Stimulated activated CD8-positive, alpha-beta memory T cell treated with anti-CD3 and anti-CD28 coated beads, Interleukin-2, amount 100 ng/mL, for 1 hour (primary cell): Measurements from ENCODE around the gene TMF1.
A peak's percentile ranks its signal among the peaks of the same experiment; 100 is the strongest.

Source experiments
- DNase-seq, 2 donors: peaks; one replicate each; pipeline ENCODE4 v3.0.0-alpha.2; 2020; ENCODE audit warnings: low read depth in 2 of 2

Gene TMF1

DNA sequence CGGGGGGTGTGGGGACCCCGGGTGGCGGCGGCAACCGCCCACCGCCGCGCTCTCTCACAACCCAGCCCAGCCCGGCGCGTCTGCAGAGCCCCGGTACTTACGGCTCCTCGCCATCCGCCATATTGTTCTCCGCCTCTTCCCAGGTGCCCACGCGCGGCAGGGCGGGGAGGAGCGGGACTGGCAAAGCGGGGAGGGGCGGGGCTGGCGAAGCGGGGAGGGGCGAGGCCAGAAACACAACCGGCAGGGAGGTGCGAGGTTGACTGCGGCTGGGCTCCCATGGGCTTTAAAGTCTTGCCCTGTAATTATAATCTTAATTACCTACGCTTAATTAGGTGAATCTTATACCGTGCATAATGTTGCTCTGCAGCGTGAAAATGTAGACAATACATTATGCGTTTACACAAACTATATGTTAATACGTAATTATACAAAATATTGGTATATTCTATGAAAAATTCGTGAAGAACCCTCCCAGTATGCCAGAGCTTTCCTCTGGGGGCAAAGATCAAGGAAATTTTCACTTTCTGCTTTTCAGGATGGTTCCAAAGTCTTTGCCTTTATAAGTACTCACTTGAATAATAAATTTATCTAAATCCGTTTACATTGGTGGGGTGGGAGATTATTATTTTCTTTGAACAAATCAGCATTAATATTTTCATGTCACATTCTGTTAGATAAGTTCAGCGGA is 28.2 kb upstream of the TMF1 start, which contains the start of gene UBA3:
Gene UBA3, minus strand, starts transcription at position 133 of the 688 bp plus-strand sequence. Its CDS starts 12 bp downstream, at position 121.
- peak; percentile 84 to 88 for DNase-seq

DNA sequence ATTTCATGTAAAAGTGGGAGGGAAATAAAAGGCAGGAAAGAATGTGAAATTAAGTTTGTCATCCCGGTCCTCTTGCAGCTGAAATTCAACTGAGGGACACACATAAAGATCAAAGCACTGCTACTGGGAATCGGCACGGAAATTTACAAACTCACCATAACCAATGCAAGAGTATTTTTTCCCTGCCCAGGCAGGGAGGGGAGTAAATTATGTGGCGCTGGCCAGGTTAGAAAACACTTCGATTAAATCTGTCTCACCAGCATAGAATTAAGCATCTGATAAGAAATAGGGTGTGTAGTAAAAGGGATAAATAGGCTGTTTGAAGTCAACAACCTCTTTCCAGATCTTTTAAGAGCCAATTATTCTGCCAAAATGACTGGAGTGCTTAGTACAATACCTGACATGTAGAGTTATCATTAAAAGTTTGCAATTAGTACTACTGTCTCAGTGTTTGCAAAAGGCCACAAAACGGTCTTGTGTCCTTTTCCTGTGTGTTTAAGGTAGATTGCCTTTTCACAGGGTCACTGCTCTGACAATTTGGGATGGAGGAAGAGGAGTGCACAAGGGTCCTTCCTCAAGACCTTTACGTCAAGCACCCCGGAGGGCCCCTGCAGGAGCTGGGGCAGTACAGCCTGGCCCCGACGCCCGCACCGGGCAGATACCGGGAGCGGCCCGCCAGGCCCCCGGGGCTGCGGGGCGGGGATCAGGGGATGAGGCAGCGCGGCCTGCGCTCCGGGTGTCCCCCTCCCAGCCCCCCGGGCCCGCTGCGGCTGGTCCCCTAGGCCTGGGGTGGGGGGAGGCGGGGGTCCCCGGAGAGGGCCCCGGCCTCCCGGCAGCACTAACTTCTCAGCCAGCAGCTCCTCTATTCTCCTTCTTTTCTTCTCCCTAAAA is 27.4 kb upstream of the TMF1 start:
- no peak for DNase-seq

DNA sequence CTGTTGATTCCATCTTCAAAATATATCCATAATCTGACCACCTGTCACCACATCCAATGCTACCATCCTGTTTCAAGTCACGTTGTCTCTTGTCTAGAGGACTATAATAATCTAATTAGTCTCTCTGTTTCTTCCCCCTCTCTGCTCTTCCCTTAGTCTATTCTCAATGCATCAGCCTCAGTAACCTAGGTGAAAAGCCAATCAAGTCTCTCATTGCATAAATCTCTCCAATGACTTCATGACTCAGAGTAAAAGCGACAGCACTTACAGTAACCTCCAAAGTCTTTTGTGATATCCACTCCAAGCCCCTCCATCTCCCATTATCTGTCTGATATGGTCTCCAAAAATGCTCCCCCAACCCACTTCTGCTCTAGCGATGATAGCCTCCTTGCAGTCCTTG is 20.8 kb upstream of the TMF1 start:
- no peak for DNase-seq

DNA sequence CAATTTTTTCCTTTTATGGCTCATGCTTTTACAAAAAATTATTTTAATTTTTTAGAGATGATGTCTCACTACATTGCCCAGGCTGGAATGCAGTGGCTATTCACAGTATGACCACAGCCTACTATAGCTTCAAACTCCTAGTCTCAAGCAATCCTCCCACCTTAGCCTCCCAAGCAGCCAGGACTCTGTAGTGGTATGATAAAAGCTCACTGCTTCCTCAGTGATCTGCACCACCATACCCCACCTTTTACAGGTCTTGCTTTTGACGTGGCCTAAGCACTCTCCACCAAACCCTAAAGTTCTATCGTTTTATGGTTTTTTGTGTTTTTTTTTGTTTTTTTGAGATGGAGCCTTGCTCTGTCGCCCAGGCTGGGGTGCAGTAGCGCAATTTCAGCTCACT is 14.0 kb upstream of the TMF1 start:
- no peak for DNase-seq

DNA sequence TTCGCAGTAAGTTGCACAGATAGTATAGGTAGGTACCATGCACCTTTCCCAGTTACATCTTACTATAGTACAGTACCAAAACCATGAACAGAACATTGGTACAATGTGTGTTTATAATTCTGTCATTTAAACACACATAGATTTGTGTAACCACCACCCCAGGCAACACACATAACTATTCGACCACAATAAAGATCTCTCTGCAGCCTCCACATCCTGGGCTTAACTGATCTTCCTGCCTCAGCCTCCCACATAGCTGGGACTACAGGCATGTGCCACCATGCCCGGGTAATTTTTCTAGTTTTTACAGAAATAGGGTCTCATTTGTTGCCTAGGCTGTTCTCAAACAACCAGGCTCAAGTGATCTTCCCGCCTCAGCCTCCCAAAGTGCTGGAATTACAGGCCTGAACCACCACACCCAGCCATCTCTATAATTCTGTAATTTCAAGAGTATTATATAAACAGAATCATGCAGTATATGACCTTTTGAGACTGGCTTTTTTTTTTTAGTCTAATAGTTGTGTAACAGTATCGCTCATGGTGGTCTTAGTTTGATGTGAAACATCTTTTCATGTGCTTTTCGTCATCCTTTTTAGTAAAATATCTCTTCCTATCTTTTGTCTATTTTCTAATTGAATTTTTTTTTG is 13.3 kb upstream of the TMF1 start:
- no peak for DNase-seq

DNA sequence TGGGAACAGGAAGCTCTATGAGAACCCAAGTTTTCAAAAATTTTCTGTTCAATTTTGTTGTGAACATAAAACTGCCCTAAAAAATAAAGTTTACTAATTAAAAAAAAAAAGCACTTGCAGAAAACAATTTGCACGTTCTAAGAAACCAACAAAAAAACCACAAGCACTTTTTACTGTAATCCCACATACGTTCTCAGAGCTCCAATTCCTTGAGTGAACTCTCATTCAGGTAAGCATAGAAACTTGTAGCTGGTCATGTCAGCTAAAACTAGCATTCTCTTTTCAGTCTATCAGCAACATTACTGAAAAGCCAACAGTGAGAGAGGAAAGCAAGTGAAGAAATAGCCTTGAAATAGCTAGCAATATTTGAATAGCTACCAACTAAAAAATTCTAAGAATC is 11.5 kb upstream of the TMF1 start:
- DNase-seq, result no peak

DNA sequence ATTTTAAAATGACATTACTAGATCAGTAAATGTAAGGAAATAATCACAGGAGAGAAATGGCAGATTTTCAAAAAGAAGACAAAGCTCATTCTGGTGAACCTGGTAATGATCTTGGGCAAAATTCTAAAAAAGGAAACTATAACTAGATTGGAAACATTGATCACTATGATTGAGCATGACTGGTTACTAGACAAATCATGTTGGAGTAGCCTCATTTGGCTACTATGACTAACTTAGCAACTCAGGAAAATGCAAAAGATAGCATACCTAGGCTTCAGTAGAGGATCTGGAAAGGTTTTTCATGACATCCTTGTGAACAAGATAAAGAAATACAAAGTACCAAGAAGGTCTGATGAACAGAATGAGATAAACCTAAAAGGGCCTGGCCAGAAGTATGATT is 7.6 kb upstream of the TMF1 start:
- DNase-seq, result no peak

DNA sequence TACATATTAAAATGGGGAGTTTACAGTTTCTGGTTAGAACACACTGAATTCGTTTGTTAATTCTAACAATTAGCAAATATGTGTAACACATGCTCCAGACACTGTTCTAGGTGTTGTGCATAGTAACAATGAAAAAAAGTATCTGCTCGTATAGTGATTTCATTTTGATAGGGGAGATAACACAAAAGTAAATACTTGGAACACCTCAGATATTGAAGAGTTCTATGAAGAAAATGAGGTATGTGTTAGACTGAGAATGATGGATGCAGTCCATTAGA is 6.8 kb upstream of the TMF1 start:
- DNase-seq, result no peak

DNA sequence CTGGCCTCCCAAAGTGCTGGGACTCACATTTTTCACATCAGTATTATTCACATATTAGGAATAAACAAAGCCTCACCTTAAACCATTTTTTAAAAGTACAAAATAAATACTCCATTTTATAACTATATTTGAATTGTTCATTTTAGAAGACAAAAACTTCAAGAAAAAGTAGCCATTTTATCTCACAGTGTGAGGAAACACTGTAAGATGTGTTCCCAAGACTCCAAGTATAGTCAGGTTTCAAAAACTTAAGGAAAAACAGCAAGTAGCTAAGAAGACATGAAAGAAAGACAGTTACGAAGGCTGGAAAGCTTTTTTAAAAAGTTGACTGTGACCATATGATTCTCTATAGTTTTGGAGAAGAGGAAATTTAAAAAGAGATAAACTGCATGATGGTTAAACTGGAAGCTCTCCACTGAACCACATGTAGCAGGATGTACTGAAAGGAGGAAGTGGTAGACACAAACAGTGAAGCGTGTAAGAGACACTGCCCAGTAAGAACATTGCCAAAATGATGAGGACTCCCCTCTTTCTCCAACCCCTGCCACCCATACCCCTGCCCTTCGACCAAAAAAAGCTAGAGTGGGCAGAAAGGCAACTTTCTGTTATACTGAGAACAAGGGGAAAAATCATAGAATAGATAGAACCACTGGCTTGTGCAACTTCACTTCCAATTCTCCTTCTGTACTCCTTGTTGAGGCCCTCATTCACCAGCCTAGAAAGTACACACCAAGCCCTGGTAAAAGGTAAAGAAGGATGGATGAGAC is 6.2 kb upstream of the TMF1 start:
- no peak for DNase-seq

DNA sequence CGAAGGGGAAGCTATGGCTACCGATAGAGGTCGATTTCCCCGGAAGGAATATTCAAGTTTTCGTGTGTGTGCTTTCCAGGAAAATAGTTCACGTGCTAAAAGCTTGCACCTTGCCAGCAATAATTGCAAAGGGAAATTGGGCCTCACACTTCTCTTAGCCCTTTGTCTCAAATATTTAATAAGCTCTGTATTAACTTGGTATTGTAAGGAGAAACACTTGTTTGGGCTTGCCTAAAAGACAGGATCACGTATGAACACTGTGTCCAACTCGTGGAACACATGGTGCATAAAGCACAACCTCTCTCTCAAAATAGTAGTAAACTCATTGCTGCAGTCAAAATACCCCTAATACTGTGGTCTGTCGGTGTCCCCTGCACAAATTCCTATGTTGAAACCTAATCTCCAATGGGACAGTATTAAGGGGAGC is 352 bp upstream of the TMF1 start:
- no peak for DNase-seq

GRCh38 chr3:69048990-69049389 is 3.1 kb downstream of the TMF1 start:
- no peak for DNase-seq

DNA sequence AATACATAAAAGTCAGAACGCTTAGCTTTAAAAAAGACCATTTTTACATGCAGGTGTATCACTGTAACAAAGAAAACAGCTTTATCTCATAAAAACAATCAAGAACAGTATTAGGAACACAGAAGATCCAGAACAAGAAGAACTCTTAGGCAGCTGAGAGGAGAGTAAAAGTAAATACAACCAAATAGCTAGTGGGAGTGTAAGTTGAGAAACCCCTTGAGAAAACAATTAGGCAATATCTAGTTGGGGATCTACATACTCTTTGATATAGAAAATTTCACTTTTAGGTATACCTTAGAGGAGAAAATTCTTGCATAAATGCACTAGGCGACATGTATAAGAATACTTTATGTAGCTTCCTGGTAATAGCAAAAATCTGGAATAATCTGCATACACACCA is 7.5 kb downstream of the TMF1 start:
- DNase-seq, result no peak

GRCh38 chr3:69033470-69033869 is 18.7 kb downstream of the TMF1 start:
- no peak for DNase-seq

DNA sequence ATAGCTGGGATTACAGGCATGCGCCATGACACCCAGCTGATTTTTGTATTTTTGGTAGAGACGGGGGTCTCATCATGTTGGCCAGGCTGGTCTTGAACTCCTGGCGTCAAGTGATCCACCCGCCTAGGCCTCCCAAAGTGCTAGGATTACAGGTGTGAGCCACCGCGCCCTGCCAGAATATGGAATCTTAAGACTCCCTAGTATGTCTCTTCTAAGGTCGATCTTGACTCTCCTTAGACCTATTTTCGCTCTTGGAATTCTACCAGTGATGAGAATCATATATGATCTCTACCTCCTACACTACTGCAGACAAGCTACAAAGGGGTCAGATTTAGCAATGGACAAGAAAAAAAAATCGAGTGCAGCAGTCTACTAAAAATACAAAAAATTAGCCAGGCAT is 19.4 kb downstream of the TMF1 start:
- no peak for DNase-seq

DNA sequence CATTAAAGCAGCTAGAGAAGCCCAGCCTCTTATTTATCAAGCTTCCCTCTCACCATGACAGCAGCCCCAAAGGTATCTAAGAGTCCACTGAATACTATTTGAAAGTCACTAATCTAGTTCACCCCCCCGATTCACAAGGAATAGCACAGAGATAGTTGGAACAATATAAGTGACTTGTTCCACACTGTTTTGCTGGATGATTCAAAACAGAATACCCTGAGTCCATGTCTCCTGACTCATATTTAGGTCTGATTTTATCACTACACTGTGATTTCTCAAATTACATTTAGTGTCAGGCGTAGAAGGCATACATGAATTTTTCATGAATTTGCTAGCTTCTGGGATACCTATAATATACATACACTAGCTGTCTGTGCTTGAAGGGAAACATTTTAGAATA is 20.0 kb downstream of the TMF1 start:
- DNase-seq, result no peak

DNA sequence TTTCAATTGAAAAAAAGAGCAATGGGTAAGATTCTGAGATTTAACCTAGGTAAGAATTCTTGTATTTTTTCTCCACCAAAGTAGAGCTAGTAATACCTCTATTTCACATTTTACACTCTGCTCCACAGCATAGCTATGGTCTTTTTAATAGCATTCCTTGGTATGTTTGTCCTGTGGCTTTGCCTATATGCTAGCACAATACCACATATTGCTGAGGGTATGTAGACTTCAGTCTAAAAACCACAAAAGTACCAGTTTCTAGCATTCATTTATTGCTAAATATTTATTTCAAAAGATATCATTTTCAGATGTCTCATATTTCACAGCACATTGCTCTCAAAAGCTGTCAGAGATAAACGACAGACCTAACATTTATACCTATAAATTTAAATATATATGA is 20.5 kb downstream of the TMF1 start:
- DNase-seq, result no peak

DNA sequence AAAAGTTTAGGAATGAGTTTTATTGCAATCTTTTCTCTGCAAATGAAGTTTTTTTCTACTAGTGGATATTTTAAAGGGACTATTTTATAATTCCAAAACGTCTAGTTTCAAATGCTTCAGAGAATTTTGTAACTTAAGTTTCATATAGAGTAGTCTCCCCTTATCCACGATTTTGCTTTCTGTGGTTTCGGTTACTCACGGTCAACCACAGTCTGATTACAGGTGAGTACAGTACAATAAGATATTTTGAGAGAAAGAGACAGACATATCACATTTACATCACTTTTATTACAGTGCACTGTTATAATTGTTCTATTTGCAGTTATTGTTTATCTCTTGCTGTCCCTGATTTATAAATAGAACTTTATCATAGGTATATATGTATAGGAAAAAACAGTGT is 31.3 kb downstream of the TMF1 start:
- DNase-seq, result no peak

DNA sequence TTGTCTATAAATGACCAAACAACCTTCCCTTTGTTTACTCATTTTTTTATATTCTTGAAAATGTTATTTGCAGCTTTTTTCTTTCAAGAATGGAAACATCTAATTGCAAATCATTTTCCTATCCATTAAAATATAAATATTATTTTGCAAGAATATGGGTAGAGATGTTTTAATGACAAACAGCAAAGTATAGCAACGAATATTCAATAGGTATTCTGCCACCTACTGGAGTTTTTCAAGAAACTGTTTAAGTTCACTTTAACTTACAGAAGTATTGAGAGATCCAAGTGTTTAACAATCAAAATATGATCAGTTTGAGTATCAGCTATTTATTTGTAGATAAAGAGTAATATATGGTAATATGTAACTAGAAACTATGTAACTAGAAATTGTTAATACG is 31.7 kb downstream of the TMF1 start:
- no peak for DNase-seq

- DNase-seq, result no peak
These were observed 35.2 kb downstream of the TMF1 start for GRCh38 chr3:69016901-69017300.

- DNase-seq, result no peak
These were observed 36.0 kb downstream of the TMF1 start for GRCh38 chr3:69016102-69016501.

- DNase-seq, result no peak
These were observed 38.0 kb downstream of the TMF1 start for GRCh38 chr3:69014022-69014580.
